HepG2 (cell line): Measurements from ENCODE around the gene ST7L. TPM values are rescaled to one million over a fixed set of nuclear protein-coding genes. Genes with fewer than 3 reads are reported as not detected.

ENCODE experiments used
- AGO1 ChIP-seq: fragments of 200-400 bp; formaldehyde crosslinking; IDR thresholded peaks from 2 replicates; pipeline ENCODE4 v1.6.1; 2017; ENCODE audit warnings: mild to moderate bottlenecking, low read depth, low read length, moderate library complexity; ENCODE audit not compliant: poor library complexity, severe bottlenecking
- GABPA ChIP-seq, 2 experiments: IDR thresholded peaks; 2 replicates each; pipeline ENCODE4 v1.6.1; 2011 to 2016; ENCODE audit warnings: low read depth in 2 of 2, low read length in 1 of 2, missing biosample characterization in 1 of 2, missing genetic modification characterization in 1 of 2
- KLF11 ChIP-seq: IDR thresholded peaks from 2 replicates; pipeline ENCODE4 v1.6.1; 2016; ENCODE audit warnings: missing compliant biosample characterization
- NAIF1 ChIP-seq: sonication (generic); formaldehyde crosslinking; IDR thresholded peaks from 2 replicates; pipeline ENCODE4 v1.5.0; 2020; ENCODE audit warnings: mild to moderate bottlenecking, missing genetic modification reagents, borderline replicate concordance
- NCOA5 ChIP-seq: sonication (generic); formaldehyde crosslinking; IDR thresholded peaks from 2 replicates; pipeline ENCODE4 v1.4.0; 2020; ENCODE audit warnings: missing genetic modification reagents
- NKX3-1 ChIP-seq: sonication (generic); formaldehyde crosslinking; IDR thresholded peaks from 2 replicates; pipeline ENCODE4 v1.5.0; 2020; ENCODE audit warnings: missing genetic modification reagents
- SATB2 ChIP-seq: sonication (generic); formaldehyde crosslinking; IDR thresholded peaks from 2 replicates; pipeline ENCODE4 v1.5.0; 2020; ENCODE audit warnings: missing genetic modification reagents
- ZBTB21 ChIP-seq: sonication (generic); formaldehyde crosslinking; IDR thresholded peaks from 2 replicates; pipeline ENCODE4 v1.4.0; 2020; ENCODE audit warnings: missing genetic modification reagents
- ZFP36L1 ChIP-seq: sonication (generic); formaldehyde crosslinking; IDR thresholded peaks from 2 replicates; pipeline ENCODE4 v1.8.0; 2022; ENCODE audit warnings: mild to moderate bottlenecking, missing genetic modification reagents, moderate library complexity
- ZNF136 ChIP-seq: sonication (generic); formaldehyde crosslinking; IDR thresholded peaks from 2 replicates; pipeline ENCODE4 v1.8.1; 2022; ENCODE audit warnings: low read depth, mild to moderate bottlenecking, moderate library complexity, missing genetic modification reagents
- ZNF276 ChIP-seq: sonication (generic); formaldehyde crosslinking; IDR thresholded peaks from 2 replicates; pipeline ENCODE4 v1.4.0; 2020; ENCODE audit warnings: mild to moderate bottlenecking, low read depth, missing genetic modification reagents
- ZNF441 ChIP-seq: sonication (generic); formaldehyde crosslinking; IDR thresholded peaks from 2 replicates; pipeline ENCODE4 v1.7.0; 2021; ENCODE audit warnings: missing genetic modification reagents, borderline replicate concordance
- polyA plus RNA-seq, 8 experiments: library from polyadenylated mRNA; depleted of rRNA in 3 of 8; stranded (reverse) in 7 of 8; unstranded in 1 of 8; fragments of >200 nt; fragmentation: Illumina TruSeq in 4 of 8; extraction: Trizol in 4 of 8; gene quantifications; 2 replicates each; pipeline versions ENCODE4 v1.2.1 to v1.2.3, GENCODE V29; 2011 to 2016; ENCODE audit warnings: low read depth in 4 of 8, missing spikeins in 1 of 8, mixed read lengths in 1 of 8; ENCODE audit not compliant: insufficient read depth in 1 of 8
- total RNA-seq, 5 experiments: library from RNA; depleted of rRNA; stranded (reverse); fragments of >200 nt; fragmentation: Illumina TruSeq; extraction: Trizol; gene quantifications; 2 replicates each; pipeline ENCODE4 v1.2.3, GENCODE V29; 2016; ENCODE audit warnings: low read depth in 1 of 5
- TF ChIP-seq, protein P1 (sequence below): sonication (generic); formaldehyde crosslinking; IDR thresholded peaks from 2 replicates; pipeline ENCODE4 v1.4.0; 2020; ENCODE audit warnings: missing genetic modification reagents
- TF ChIP-seq, protein P2 (sequence below): sonication (generic); formaldehyde crosslinking; IDR thresholded peaks from 2 replicates; pipeline ENCODE4 v1.4.0; 2020; ENCODE audit warnings: missing genetic modification reagents, borderline replicate concordance
- TF ChIP-seq, protein P3 (sequence below): sonication (generic); formaldehyde crosslinking; IDR thresholded peaks from 2 replicates; pipeline ENCODE4 v1.5.1; 2020; ENCODE audit warnings: mild to moderate bottlenecking, missing genetic modification reagents, borderline replicate concordance

ST7L gene
- total and polyA plus RNA-seq, 2 of the 13 experiments (the other 11 are each of a cell fraction or from before 2014, with no cell fraction given): 8.6 to 19.9 TPM

DNA sequence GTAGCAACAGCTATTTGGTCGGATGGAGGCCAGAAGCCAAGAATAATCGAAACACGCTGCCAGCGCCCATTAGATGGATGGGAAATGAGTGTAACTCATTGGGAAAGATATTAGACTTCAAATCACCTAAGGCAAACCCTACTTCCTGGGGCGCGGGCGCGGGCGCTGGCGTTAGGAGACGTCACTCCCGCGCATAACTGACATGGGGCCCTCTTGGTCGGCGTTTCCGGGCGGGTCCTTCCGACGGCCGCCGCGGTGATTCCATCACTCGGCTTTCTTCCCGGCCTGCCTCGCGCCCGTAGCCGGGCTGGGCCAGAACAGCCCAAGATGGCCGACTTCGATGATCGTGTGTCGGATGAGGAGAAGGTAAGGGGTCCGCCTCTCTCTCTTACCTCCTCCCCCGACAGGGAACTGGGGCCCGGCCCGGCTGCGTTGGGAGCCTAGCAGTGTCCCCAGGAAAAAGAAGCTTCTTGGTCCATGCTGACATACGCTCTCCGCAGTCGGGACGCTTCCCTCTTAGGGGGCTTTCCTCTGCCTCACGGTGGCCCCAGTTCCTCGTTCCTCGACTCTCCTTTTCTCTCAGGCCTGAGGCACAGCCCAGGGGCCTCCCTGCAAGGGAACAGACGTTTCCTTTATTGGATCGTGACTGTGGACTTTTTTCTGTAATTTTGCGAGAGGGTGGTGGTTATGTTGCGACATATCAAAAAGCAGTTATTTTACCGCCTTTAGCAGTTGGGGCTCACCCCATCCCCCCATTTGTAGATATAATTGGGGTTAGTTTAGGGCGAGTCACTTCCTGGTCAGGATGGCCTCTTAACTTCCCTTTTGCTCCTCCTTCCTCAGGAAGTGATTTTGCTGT, 806 bp upstream of the ST7L start, which contains the start of gene CAPZA1 (continued):
- no peak for TF ChIP-seq NCOA5 (CRISPR knock-in tag)
- peak; percentile 99 for TF ChIP-seq ZBTB21 (CRISPR knock-in tag)
- peak; percentile 27; the same call in 1 of the 2 replicates for TF ChIP-seq NKX3-1 (CRISPR knock-in tag)
- TF ChIP-seq, protein P1, sequence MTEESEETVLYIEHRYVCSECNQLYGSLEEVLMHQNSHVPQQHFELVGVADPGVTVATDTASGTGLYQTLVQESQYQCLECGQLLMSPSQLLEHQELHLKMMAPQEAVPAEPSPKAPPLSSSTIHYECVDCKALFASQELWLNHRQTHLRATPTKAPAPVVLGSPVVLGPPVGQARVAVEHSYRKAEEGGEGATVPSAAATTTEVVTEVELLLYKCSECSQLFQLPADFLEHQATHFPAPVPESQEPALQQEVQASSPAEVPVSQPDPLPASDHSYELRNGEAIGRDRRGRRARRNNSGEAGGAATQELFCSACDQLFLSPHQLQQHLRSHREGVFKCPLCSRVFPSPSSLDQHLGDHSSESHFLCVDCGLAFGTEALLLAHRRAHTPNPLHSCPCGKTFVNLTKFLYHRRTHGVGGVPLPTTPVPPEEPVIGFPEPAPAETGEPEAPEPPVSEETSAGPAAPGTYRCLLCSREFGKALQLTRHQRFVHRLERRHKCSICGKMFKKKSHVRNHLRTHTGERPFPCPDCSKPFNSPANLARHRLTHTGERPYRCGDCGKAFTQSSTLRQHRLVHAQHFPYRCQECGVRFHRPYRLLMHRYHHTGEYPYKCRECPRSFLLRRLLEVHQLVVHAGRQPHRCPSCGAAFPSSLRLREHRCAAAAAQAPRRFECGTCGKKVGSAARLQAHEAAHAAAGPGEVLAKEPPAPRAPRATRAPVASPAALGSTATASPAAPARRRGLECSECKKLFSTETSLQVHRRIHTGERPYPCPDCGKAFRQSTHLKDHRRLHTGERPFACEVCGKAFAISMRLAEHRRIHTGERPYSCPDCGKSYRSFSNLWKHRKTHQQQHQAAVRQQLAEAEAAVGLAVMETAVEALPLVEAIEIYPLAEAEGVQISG (CRISPR knock-in tag): peak; percentile 49
- 0 out of 2 replicates have a peak, but pooled peaks have one; percentile 20 for TF ChIP-seq ZNF441 (CRISPR knock-in tag)
- 0 out of 2 replicates have a peak, but pooled peaks have one; percentile 1 for TF ChIP-seq KLF11 (CRISPR knock-in tag)
- TF ChIP-seq AGO1: peak; percentile 8
- peak; percentile 68 for TF ChIP-seq GABPA (IDR thresholded peaks at IDR 0.05; ENCODE audit: low read depth, low read length)
- TF ChIP-seq GABPA (CRISPR knock-in tag; IDR thresholded peaks at IDR 0.05; ENCODE audit: low read depth): peak; percentile 91
- TF ChIP-seq ZNF276 (CRISPR knock-in tag): no peak
- 0 out of 2 replicates have a peak, but pooled peaks have one; percentile 74 for TF ChIP-seq ZFP36L1 (CRISPR knock-in tag)
- no peak; the same call in 1 of the 2 replicates for TF ChIP-seq SATB2 (CRISPR knock-in tag)
- no peak for TF ChIP-seq NAIF1 (CRISPR knock-in tag)
- TF ChIP-seq ZNF136 (CRISPR knock-in tag): no peak
- TF ChIP-seq, protein P2, sequence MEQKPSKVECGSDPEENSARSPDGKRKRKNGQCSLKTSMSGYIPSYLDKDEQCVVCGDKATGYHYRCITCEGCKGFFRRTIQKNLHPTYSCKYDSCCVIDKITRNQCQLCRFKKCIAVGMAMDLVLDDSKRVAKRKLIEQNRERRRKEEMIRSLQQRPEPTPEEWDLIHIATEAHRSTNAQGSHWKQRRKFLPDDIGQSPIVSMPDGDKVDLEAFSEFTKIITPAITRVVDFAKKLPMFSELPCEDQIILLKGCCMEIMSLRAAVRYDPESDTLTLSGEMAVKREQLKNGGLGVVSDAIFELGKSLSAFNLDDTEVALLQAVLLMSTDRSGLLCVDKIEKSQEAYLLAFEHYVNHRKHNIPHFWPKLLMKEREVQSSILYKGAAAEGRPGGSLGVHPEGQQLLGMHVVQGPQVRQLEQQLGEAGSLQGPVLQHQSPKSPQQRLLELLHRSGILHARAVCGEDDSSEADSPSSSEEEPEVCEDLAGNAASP (CRISPR knock-in tag): peak; percentile 29; the same call in 1 of the 2 replicates
- TF ChIP-seq, protein P3, sequence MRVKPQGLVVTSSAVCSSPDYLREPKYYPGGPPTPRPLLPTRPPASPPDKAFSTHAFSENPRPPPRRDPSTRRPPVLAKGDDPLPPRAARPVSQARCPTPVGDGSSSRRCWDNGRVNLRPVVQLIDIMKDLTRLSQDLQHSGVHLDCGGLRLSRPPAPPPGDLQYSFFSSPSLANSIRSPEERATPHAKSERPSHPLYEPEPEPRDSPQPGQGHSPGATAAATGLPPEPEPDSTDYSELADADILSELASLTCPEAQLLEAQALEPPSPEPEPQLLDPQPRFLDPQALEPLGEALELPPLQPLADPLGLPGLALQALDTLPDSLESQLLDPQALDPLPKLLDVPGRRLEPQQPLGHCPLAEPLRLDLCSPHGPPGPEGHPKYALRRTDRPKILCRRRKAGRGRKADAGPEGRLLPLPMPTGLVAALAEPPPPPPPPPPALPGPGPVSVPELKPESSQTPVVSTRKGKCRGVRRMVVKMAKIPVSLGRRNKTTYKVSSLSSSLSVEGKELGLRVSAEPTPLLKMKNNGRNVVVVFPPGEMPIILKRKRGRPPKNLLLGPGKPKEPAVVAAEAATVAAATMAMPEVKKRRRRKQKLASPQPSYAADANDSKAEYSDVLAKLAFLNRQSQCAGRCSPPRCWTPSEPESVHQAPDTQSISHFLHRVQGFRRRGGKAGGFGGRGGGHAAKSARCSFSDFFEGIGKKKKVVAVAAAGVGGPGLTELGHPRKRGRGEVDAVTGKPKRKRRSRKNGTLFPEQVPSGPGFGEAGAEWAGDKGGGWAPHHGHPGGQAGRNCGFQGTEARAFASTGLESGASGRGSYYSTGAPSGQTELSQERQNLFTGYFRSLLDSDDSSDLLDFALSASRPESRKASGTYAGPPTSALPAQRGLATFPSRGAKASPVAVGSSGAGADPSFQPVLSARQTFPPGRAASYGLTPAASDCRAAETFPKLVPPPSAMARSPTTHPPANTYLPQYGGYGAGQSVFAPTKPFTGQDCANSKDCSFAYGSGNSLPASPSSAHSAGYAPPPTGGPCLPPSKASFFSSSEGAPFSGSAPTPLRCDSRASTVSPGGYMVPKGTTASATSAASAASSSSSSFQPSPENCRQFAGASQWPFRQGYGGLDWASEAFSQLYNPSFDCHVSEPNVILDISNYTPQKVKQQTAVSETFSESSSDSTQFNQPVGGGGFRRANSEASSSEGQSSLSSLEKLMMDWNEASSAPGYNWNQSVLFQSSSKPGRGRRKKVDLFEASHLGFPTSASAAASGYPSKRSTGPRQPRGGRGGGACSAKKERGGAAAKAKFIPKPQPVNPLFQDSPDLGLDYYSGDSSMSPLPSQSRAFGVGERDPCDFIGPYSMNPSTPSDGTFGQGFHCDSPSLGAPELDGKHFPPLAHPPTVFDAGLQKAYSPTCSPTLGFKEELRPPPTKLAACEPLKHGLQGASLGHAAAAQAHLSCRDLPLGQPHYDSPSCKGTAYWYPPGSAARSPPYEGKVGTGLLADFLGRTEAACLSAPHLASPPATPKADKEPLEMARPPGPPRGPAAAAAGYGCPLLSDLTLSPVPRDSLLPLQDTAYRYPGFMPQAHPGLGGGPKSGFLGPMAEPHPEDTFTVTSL (CRISPR knock-in tag): 0 out of 2 replicates have a peak, but pooled peaks have one; percentile 23
